ENCODE data around the gene KCNT2.
"Not testable (repeated sequence)": the region's sequence is repeated elsewhere in the genome, so short reads cannot be mapped to it uniquely, and the experiment has no call there.

DNA sequence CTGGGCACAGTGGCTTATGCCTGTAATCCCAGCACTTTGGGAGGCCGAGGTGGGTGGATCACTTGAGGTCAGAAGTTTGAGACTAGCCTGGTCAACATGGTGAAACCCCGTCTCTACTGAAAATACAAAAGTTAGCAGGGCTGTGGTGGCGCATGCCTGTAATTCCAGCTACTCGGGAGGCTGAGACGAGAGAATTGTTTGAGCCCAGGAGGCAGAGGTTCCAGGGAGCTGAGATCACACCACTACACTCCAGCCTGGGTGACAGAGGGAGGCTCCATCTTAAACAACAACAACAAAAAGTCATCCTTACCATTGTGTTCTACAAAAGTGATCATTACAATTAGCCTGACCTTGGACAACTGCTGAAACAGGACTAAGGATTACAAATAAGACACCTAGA, 31.1 kb upstream of the KCNT2 start:
- TF ChIP-seq, protein P1, sequence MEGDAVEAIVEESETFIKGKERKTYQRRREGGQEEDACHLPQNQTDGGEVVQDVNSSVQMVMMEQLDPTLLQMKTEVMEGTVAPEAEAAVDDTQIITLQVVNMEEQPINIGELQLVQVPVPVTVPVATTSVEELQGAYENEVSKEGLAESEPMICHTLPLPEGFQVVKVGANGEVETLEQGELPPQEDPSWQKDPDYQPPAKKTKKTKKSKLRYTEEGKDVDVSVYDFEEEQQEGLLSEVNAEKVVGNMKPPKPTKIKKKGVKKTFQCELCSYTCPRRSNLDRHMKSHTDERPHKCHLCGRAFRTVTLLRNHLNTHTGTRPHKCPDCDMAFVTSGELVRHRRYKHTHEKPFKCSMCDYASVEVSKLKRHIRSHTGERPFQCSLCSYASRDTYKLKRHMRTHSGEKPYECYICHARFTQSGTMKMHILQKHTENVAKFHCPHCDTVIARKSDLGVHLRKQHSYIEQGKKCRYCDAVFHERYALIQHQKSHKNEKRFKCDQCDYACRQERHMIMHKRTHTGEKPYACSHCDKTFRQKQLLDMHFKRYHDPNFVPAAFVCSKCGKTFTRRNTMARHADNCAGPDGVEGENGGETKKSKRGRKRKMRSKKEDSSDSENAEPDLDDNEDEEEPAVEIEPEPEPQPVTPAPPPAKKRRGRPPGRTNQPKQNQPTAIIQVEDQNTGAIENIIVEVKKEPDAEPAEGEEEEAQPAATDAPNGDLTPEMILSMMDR (conservative IDR thresholded peaks at IDR 0.05 in 1 of 2, IDR thresholded peaks at IDR 0.05 in 1 of 2; ENCODE audit: extremely low read depth in 1 of 2, insufficient read depth in 1 of 2, low read depth in 1 of 2, low read length in 2 of 2) = not testable (repeated sequence)
- not testable (repeated sequence) for TF ChIP-seq EZH2 (IDR thresholded peaks at IDR 0.05; ENCODE audit: borderline replicate concordance, low read length)
